HG03571 (cell line): ENCODE data around the gene TFCP2L1.
"Not testable (repeated sequence)": the region's sequence is repeated elsewhere in the genome, so short reads cannot be mapped to it uniquely, and the experiment has no call there.

Experiments used
- ATAC-seq: cut with Tn5 transposase; IDR thresholded peaks from one replicate; pipeline ENCODE4 v1.9.1; 2021; ENCODE audit not compliant: unreplicated experiment

The TFCP2L1 gene

DNA sequence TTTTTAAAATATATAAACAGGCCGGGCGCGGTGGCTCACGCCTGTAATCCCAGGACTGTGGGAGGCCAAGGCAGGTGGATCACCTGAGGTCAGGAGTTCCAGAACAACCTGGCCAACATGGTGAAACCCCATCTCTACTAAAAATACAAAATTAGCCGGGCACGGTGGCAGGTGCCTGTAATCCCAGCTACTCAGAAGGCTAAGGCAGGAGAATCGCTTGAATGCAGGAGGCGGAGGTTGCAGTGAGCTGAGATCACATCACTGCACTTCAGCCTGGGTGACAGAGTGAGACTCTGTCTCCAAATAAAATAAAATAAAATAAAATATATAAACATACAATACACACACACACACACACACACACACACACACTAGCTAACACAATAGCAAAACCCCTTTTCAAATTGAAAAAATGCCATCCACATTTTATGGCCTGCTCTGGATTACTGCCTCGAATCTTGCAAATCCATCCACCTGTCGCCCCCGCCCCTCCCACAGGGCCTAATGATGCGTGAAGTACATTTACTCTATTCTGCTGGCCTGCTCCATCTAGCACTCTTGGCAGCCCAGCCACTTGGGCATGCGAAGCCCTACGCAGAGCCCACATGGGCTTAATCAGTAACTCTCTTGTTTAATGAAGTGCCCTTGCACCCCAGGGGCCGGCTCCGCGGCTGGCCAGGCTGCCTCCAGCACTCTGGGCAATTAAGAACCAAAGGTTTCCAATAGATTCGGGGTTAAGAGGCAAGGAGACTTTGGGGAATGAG, 57.4 kb downstream of the TFCP2L1 start:
- not testable (repeated sequence) for ATAC-seq

DNA sequence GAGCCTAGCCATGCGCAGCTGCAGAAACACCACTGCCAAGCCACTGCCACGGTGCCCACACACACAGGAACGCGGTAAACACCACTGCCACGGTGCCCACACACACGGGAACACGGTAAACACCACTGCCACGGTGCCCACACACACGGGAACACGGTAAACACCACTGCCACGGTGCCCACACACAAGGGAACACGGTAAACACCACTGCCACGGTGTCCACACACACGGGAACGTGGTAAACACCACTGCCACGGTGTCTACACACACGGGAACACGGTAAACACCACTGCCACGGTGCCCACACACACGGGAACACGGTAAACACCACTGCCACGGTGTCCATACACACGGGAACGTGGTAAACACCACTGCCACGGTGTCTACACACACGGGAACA, 59.3 kb downstream of the TFCP2L1 start:
- not testable (repeated sequence) for ATAC-seq

DNA sequence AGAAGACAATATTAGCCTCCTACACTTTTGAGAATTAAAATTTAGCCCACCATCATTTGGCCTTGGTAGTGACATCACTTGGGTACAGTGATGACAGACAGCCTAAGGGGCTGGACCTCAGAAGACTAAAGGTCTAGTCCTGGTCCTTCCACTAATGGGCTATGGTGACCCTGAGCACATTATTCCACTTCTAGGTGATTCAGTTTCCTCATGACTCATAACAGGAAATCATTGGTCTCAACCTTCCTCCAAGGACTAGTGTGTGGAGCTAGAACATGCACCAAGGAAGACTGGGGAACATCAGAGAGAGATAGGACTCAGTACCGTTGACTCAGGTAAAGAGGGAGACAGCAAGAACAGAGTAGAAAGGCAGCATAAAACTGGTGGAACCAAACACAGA, 64.0 kb downstream of the TFCP2L1 start:
- ATAC-seq = no peak

- ATAC-seq = no peak
These were observed 65.1 kb downstream of the TFCP2L1 start for GRCh38 chr2:121219866-121220265.

GRCh38 chr2:121218386-121218938, 66.5 kb downstream of the TFCP2L1 start:
- ATAC-seq = no peak

DNA sequence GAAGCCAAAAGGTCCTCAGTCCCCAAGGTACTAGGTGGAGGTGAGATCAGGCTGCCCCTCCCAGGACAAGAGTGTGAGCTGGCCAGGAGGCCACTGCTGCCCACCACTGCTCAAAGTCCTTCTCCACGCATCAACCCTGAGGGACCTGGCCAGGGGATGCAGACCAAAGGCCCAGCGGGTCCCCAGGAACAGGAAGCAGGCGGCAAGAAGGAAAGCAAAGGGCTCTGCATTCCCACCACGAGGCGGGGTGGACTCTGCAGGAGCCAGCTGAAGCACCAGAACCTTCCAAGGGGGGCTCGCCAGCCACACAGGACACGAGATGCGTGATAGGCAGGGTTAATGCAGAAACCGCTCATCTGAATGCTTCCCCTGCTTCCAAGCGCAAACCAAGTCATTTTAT, 67.4 kb downstream of the TFCP2L1 start:
- no peak for ATAC-seq

DNA sequence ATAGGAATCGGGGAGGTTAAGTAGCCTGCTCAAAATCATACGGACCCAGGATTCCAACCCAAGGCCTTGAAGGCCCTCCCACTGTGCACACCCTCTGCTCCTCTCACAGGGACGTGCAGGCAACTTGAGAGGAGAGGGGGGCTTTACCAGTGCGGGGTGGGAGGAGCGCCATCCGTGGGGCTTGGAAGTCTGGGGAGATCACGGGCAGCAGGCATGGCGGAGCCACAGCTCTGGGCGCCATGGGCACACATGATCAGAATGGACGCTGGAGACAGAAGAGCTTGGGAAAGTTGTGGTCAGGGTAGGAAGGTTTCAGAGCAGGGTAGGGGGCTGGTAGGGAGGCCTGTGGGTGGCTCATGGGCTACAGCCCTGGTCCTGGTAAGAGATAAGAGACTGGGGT, 70.7 kb downstream of the TFCP2L1 start:
- ATAC-seq = no peak

GRCh38 chr2:121213386-121213785, 71.6 kb downstream of the TFCP2L1 start:
- ATAC-seq = no peak

GRCh38 chr2:121212661-121213325, 72.2 kb downstream of the TFCP2L1 start:
- ATAC-seq = no peak

GRCh38 chr2:121211689-121212151, 73.3 kb downstream of the TFCP2L1 start:
- ATAC-seq = no peak

DNA sequence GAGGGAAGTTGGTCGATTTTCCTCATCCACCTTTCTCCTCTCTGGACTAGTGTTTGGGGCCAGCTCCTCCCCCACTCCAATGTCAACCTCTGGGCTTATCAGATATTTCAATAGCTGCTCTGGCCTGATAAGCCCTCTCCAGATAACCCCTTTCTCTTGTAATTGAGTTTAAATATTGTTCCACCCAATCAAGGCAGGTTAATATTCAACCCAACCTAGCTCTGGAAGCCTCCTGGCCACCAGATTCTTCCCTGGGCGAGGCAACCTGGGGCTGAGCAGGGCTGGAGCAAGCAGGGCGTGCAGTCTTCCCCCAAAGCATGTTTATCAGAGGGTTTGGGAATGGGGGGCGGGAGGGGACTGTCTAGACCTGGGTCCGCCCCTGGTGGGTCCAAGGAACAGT, 73.8 kb downstream of the TFCP2L1 start:
- no peak for ATAC-seq

GRCh38 chr2:121210691-121211090, 74.3 kb downstream of the TFCP2L1 start:
- ATAC-seq = no peak

GRCh38 chr2:121209014-121209610, 75.9 kb downstream of the TFCP2L1 start:
- ATAC-seq = no peak

DNA sequence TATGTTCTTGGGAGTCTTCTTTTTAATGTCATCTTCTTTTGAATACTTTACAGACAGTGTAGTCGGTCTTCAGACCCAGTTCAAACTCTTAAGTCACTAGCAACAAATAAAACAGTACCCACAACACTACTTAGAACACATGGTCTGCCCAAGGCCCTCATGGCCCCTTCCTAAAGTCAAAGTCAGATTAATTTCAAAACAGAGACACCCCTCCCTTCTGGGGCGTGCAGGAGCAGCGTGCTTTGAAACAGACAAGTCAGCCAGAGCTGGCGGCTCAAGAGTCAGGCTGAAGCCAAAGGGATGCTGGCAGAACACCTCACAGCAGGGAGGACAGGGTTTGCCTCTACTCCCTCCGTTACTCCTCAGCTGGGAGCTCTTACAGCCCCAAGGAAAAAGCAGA, 77.5 kb downstream of the TFCP2L1 start:
- no peak for ATAC-seq

DNA sequence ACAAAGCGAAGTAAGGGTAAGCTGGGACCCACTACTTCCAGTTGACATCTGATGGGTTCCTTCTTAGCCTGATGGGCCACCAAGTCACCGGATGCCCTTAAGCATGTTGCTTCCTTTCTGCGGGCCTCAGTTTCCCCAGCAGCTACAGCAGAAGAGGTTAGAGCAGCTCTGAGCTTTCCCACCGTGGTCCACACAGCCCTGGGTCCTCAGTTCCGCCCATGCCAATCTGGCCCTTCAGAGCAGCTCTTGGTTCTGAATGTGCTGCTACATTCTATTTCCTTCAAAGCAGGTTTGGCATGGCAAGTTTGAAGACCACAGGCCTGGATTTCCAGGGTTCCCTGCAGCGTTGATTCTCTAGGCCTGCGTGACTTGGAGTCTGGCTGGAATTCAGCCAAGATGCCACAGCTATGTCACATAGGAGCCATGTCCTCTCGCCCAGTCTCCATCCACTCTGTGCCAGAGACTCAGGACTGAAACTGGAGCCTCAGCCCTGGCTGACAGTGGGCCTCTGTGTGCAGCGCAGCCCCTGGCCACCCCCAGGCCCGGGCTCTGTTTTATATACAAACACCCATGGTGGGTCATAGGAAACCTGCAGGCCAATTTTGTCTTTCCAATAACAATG, 79.6 kb downstream of the TFCP2L1 start:
- no peak for ATAC-seq

GRCh38 chr2:121203591-121204249, 81.3 kb downstream of the TFCP2L1 start:
- ATAC-seq = no peak

DNA sequence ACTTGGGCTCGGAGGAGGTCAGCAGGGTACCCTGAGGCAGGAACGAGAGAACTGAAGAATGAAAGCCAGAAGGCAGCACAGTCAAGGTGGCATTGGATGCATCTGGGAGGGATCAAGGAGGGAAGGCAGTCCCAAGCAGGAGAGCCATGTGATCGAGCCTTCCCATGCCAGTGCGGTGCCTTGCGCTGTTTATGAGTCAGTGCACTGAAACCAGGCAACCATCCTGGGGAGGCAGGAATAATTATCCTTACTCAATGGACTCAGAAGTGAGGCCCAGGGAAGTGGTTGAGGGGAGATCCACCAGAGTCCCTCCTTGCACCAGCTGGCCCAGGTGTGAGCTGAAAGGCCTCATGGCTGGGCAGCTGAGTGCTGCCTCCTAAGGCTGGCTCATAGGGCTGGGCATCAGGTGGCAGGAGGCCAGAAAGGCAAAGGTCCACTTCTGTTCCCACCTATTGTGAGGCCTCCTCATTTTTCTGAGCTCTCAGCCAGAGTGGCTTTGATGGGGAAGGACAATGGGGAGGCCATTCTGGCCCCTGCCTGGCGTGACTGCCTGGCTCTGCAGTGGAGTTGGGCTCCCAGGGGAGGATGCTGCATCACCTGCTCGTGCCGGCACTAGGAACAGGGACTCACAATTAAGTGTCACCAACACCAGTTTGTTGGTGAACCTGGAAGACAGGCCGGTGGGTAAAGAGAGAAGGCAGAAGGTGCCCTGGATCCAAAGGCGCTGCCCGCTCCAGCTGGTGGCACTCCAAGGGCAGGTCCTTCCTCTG, 82.3 kb downstream of the TFCP2L1 start:
- no peak for ATAC-seq

GRCh38 chr2:121201796-121202195, 83.2 kb downstream of the TFCP2L1 start:
- no peak for ATAC-seq

DNA sequence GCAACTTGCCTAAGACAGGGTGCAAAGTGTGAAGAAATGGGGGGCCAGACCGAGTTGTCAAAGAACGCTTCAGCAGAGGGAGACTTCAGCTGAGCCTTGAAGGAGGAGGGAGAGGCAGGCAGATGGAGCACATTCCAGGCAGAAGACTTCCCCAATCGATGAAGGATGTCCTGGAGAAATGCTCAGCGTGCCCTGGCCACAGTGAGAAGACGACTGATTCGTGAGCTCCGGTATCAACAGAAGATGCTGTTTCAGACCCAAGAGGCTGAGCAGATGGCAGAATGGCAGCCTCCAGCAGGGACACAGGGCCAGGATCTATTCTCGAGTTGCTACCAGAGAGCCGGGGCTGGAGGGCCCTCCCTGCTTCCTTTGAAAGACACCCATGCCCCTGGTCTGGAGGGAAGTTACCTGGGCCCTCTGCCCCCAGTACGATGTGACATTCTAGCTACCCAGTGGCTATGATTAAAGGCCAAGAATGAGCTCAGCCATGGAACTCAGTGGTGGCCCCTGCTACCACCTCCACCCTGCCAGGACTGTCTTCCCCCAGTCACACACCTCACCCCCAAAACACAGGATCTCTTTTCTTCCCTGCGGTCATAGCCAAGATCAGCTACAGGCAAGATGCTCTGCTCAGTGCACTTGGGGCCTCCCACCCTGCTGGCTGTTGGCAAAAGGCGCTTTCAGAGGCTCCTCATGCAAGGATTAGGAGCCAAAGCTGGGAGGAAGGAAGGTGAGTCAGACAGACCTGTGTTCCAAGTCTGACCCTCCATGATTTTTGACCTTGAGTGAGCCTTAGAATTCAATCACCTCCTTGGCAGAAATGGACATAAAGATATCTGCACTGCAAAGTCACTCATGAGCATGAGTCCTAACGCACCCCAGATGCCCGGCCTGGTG, 84.3 kb downstream of the TFCP2L1 start:
- no peak for ATAC-seq
